Activated CD8-positive, alpha-beta memory T cell treated with anti-CD3 and anti-CD28 coated beads, Interleukin-2, amount 50 U/mL, for 48 hours (primary cell): ENCODE results near the gene SPIRE2.
A peak's percentile ranks its signal among the peaks of the same experiment; 100 is the strongest.

Experiments
- DNase-seq: peaks from one replicate; pipeline ENCODE4 v3.0.0-alpha.2; 2020

SPIRE2 gene

GRCh38 chr16:89917773-89918452 is 89.6 kb downstream of the SPIRE2 start:
- peak; percentile 90 for DNase-seq

GRCh38 chr16:89918453-89919347 is 90.4 kb downstream of the SPIRE2 start, which contains the start of gene MC1R:
Gene MC1R, plus strand, starts transcription at chr16:89918862. Its CDS starts 397 bp downstream, at chr16:89919259.
- peak; percentile 70 for DNase-seq

GRCh38 chr16:89919535-89920406 is 91.5 kb downstream of the SPIRE2 start:
- DNase-seq = no peak

GRCh38 chr16:89920723-89921122 is 92.4 kb downstream of the SPIRE2 start:
- no peak for DNase-seq
